Mammary epithelial cell (primary cell): ENCODE measurements around the gene SDK1.

ENCODE experiments used
- CTCF ChIP-seq, 2 donors: IDR thresholded peaks in 1 of 2; conservative IDR thresholded peaks in 1 of 2; 2 replicates each; pipeline ENCODE4 v1.5.1; 2011 to 2012; ENCODE audit warnings: inconsistent platforms in 2 of 2, low read length in 2 of 2, mild to moderate bottlenecking in 2 of 2, control low read depth in 1 of 2, low read depth in 1 of 2; ENCODE audit not compliant: insufficient read depth in 1 of 2; ENCODE audit errors: extremely low read depth in 1 of 2
- EZH2 ChIP-seq: IDR thresholded peaks from 2 replicates; pipeline ENCODE4 v1.6.1; 2012; ENCODE audit warnings: low read length, inconsistent platforms, borderline replicate concordance

GRCh38 chr7:3429981-3430380 is 128.9 kb downstream of the SDK1 start:
- no peak for TF ChIP-seq CTCF (conservative IDR thresholded peaks at IDR 0.05 in 1 of 2, IDR thresholded peaks at IDR 0.05 in 1 of 2; ENCODE audit: extremely low read depth in 1 of 2, insufficient read depth in 1 of 2, low read depth in 1 of 2, low read length in 2 of 2)
- no peak for TF ChIP-seq EZH2
